Neural progenitor cell (in vitro differentiated cells): ENCODE results near the gene FBXW11.

Experiments
- EZH2 ChIP-seq: fragments of 200-600 bp; sonication (generic); IDR thresholded peaks from 2 replicates; pipeline ENCODE4 v1.6.1; 2017; ENCODE audit warnings: antibody characterized with exemption, mild to moderate bottlenecking, moderate library complexity
- EZH2phosphoT487 ChIP-seq: fragments of 200-600 bp; sonication (generic); IDR thresholded peaks from 2 replicates; pipeline ENCODE4 v1.6.1; 2017; ENCODE audit warnings: antibody characterized with exemption
- TF ChIP-seq, protein P1 (sequence below): fragments of 200-600 bp; sonication (generic); IDR thresholded peaks from 2 replicates; pipeline ENCODE4 v1.5.1; 2017; ENCODE audit warnings: antibody characterized with exemption, mild to moderate bottlenecking

- TF ChIP-seq, protein P1, sequence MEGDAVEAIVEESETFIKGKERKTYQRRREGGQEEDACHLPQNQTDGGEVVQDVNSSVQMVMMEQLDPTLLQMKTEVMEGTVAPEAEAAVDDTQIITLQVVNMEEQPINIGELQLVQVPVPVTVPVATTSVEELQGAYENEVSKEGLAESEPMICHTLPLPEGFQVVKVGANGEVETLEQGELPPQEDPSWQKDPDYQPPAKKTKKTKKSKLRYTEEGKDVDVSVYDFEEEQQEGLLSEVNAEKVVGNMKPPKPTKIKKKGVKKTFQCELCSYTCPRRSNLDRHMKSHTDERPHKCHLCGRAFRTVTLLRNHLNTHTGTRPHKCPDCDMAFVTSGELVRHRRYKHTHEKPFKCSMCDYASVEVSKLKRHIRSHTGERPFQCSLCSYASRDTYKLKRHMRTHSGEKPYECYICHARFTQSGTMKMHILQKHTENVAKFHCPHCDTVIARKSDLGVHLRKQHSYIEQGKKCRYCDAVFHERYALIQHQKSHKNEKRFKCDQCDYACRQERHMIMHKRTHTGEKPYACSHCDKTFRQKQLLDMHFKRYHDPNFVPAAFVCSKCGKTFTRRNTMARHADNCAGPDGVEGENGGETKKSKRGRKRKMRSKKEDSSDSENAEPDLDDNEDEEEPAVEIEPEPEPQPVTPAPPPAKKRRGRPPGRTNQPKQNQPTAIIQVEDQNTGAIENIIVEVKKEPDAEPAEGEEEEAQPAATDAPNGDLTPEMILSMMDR, result no peak
- TF ChIP-seq EZH2phosphoT487 (no peak), EZH2 (no peak)
Observed at GRCh38 chr5:171953860-171954701, 52.4 kb downstream of the FBXW11 start.
